BE2C (cell line): Measurements from ENCODE around the gene ELFN1.

Experiments
- DNase-seq: peaks from one replicate; pipeline ENCODE4 v3.0.0-alpha.2; 2020
- H3K27me3 ChIP-seq: fragments of 250-450 bp; sonication (Bioruptor Pico); 2 replicates; pipeline ENCODE4 v1.5.1; 2020; ENCODE audit warnings: mild to moderate bottlenecking
- H3K36me3 ChIP-seq: fragments of 250-450 bp; sonication (Bioruptor Pico); 2 replicates; pipeline ENCODE4 v1.5.1; 2020; ENCODE audit warnings: mild to moderate bottlenecking
- H3K4me1 ChIP-seq: fragments of 250-450 bp; sonication (Bioruptor Pico); 2 replicates; pipeline ENCODE4 v1.5.1; 2020
- H3K4me3 ChIP-seq: 2 replicates; pipeline ENCODE4 v1.5.1; 2011; ENCODE audit warnings: low read depth, low read length
- H3K9me3 ChIP-seq: fragments of 250-450 bp; sonication (Bioruptor Pico); 2 replicates; pipeline ENCODE4 v1.5.1; 2020
- CTCF ChIP-seq: IDR thresholded peaks from 2 replicates; pipeline ENCODE4 v1.5.1; 2012; ENCODE audit warnings: mild to moderate bottlenecking, low read depth, low read length

The ELFN1 gene

DNA sequence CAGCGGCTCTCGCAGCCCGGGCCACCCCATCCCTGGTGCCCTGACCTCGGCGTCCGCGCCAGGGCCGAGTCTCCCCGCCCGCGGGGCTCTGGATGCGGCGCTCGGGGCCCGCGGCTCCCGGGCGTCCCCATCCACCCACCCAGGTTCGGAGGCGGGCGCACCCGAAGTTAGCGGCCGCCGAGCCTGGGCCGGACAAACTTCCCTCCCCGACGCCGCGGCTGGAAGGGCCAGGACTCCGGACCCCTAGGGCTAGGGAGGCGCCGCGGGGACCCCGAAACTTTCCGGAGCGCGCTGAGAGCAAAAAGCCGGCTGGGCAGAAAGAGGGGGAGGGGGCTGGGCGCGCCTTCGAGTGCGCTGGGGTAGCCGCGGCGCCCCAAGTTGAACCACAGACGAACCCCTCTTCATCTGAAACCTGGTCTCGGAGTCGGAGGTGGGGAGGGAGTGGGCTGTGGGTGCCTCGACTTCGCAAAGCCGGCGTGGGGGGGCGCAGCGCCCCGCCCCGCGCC lies 3.7 kb upstream of the ELFN1 start:
- Histone ChIP-seq H3K27me3 (peaks cover 74% of the 10 kb centered on the region), H3K9me3 (no peaks in the 10 kb centered on the region), H3K4me1 (no peaks in the 10 kb centered on the region; the same call in 1 of the 2 replicates), H3K4me3 (no peak overlapping the region; the same call in 1 of the 2 replicates), H3K36me3 (no peaks in the 10 kb centered on the region)
- no peak for TF ChIP-seq CTCF
- DNase-seq: peak; percentile 20

- H3K4me1 ChIP-seq: no peaks in the 10 kb centered on the region; the same call in 1 of the 2 replicates
- H3K4me3 ChIP-seq: peak overlapping the region; percentile 28
- no peak for TF ChIP-seq CTCF
- peak; percentile 28 for DNase-seq
- H3K36me3 ChIP-seq: no peaks in the 10 kb centered on the region
- H3K9me3 ChIP-seq: no peaks in the 10 kb centered on the region
- H3K27me3 ChIP-seq: peaks cover 80% of the 10 kb centered on the region
Measured at GRCh38 chr7:1666823-1667565, 3.1 kb upstream of the ELFN1 start.

GRCh38 chr7:1667566-1668395 lies 2.3 kb upstream of the ELFN1 start:
- TF ChIP-seq CTCF: no peak
- no peak for DNase-seq
- H3K36me3 ChIP-seq: no peaks in the 10 kb centered on the region
- no peaks in the 10 kb centered on the region; the same call in 1 of the 2 replicates for H3K4me1 ChIP-seq
- H3K9me3 ChIP-seq: no peaks in the 10 kb centered on the region
- peaks cover 85% of the 10 kb centered on the region for H3K27me3 ChIP-seq
- H3K4me3 ChIP-seq: peak overlapping the region; percentile 28

DNA sequence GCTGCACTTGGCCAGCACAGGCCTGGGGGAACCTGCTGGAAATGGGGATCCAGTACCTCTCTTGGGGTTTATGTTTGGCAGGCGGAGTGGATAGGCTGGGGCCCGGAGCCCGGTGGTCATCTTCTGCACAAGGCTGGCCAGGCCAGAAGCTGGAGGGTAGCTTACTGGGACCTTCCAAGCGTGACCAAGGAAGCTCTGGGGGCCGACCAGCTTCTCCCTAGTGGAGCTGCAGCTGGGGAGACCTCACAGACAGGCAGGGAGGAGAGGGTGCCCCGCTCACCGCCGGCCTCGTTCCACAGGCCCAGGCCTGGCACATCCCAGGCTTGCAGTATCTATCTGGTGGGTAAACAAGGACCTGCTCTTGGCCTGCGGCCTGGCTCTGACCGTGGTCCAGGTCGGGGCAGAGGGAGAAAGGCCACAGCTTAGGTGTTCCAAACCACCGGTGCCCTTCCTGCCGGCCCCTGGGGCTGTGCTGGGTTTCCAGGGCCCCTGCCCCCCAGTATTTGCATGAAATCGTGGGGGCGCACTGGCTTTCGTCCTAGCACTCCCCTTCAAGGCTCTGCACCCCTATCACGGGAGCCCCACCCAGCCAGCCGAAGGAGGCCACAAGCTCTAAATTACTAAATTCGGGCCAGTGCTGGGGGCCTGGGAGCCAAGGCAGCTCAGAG lies 1.5 kb upstream of the ELFN1 start:
- H3K36me3 ChIP-seq: no peaks in the 10 kb centered on the region
- no peak overlapping the region for H3K4me3 ChIP-seq
- no peak for DNase-seq
- no peaks in the 10 kb centered on the region for H3K9me3 ChIP-seq
- peaks cover 81% of the 10 kb centered on the region for H3K27me3 ChIP-seq
- no peak for TF ChIP-seq CTCF
- H3K4me1 ChIP-seq: no peaks in the 10 kb centered on the region; the same call in 1 of the 2 replicates

DNA sequence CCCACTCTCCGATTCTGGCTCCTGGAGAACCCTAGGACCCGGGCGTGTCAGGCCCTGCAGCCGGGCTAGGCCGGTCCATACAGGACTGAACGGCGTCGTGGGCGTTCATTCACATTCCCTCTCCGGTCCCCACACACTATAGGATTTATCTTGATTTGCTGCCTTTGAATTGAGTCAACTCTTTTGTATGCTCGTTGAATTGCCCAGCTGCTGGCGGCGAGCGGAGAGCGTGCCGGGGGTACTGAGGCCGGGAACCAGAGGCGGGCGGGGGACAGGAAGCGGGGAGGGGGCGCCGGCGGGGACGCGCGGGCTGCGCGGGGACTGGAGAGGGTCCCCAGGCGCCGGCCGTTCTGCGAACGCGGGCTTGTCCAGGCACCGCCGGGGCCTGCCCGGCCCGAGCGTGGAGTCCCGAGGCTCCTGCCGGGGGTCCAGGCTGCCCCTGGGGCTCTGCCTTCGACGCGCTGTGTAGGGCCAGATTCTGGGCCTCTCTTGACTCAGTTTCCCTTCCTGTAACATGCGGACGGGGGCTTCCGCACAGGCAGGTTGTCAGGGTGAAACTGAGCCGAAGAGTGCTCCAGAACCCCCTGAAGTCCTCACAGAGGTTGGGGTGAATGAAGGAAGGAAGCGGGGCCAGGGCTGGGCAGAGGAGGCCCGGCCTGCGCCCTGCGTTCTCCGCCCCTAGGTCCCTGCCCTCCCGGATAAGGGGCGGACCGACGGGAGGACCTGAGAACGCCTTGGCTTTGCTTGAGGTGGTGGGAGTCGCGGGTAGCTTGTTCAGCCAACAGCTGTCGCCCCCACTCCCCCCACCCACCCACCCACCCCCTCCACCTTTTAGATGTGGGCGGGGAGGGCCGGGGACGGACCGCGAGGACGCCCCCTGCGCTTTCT lies 769 bp upstream of the ELFN1 start:
- Histone ChIP-seq H3K4me1 (no peaks in the 10 kb centered on the region; the same call in 1 of the 2 replicates), H3K4me3 (no peak overlapping the region), H3K36me3 (no peaks in the 10 kb centered on the region), H3K27me3 (peaks cover 76% of the 10 kb centered on the region), H3K9me3 (no peaks in the 10 kb centered on the region)
- no peak for TF ChIP-seq CTCF
- DNase-seq: no peak
